OCI-LY7 (cell line): ENCODE data around the gene MYH8. TPM values are rescaled to one million over a fixed set of nuclear protein-coding genes. Genes with fewer than 3 reads are reported as not detected.

Source experiments
- BruUV-seq: library from RNA; stranded (reverse); fragments of 400-500 nt; replicated peaks from 2 replicates; lab custom pipeline; 2021; lab: Mats Ljungman, UMichigan
- CTCF ChIA-PET: fragments of 300-600 bp; sonication (Branson Sonifier 250); formaldehyde crosslinking; loops from one replicate; lab custom pipeline; 2022; ENCODE audit warnings: antibody characterized with exemption; ENCODE audit not compliant: unreplicated experiment; lab: Charles Lee
- POLR2A ChIA-PET: fragments of 300-600 bp; sonication (Branson Sonifier 250); formaldehyde crosslinking; loops from one replicate; lab custom pipeline; 2022; ENCODE audit warnings: antibody characterized with exemption; lab: Charles Lee
- DNase-seq: peaks from one replicate; pipeline ENCODE4 v3.0.0-alpha.2; 2015; ENCODE audit warnings: low spot score
- H2AFZ ChIP-seq: fragments of 200-600 bp; sonication (generic), shearing (Covaris generic); 2 replicates; pipeline ENCODE4 v1.6.1; 2014; ENCODE audit warnings: mild to moderate bottlenecking, antibody characterized with exemption, low read length, moderate library complexity
- H3K27ac ChIP-seq: fragments of 200-600 bp; sonication (generic); 2 replicates; pipeline ENCODE4 v1.5.1; 2014; ENCODE audit warnings: mixed run types, low read depth, mild to moderate bottlenecking, moderate library complexity, low read length, inconsistent platforms; ENCODE audit not compliant: poor library complexity, severe bottlenecking
- H3K36me3 ChIP-seq: fragments of 200-600 bp; sonication (generic); 2 replicates; pipeline ENCODE4 v1.6.1; 2014; ENCODE audit warnings: mild to moderate bottlenecking, antibody characterized with exemption, low read length, moderate library complexity, mixed read lengths; ENCODE audit not compliant: insufficient read depth
- H3K4me1 ChIP-seq: fragments of 200-600 bp; sonication (generic); 2 replicates; pipeline ENCODE4 v1.5.1; 2014; ENCODE audit warnings: mild to moderate bottlenecking, low read length; ENCODE audit not compliant: insufficient read depth, poor library complexity, severe bottlenecking
- H3K4me2 ChIP-seq: fragments of 200-600 bp; sonication (generic); 2 replicates; pipeline ENCODE4 v1.6.1; 2014; ENCODE audit warnings: mild to moderate bottlenecking, low read length
- H3K4me3 ChIP-seq: fragments of 200-600 bp; sonication (generic); 2 replicates; pipeline ENCODE4 v1.5.1; 2014; ENCODE audit warnings: mild to moderate bottlenecking, low read depth, low read length; ENCODE audit not compliant: poor library complexity, severe bottlenecking
- H3K79me2 ChIP-seq: fragments of 200-600 bp; sonication (generic); 2 replicates; pipeline ENCODE4 v1.6.1; 2016; ENCODE audit warnings: low read depth, mild to moderate bottlenecking, low read length, moderate library complexity, mixed read lengths; ENCODE audit not compliant: insufficient read depth
- H3K9me2 ChIP-seq: fragments of 200-600 bp; sonication (generic); 2 replicates; pipeline ENCODE4 v1.6.1; 2016; ENCODE audit warnings: mild to moderate bottlenecking, low read length, mixed read lengths; ENCODE audit not compliant: insufficient read depth
- H3K9me3 ChIP-seq: fragments of 200-600 bp; sonication (generic); 2 replicates; pipeline ENCODE4 v1.6.1; 2014; ENCODE audit warnings: mild to moderate bottlenecking, mixed run types, low read length, mixed read lengths
- H4K20me1 ChIP-seq: fragments of 200-600 bp; sonication (generic); 2 replicates; pipeline ENCODE4 v1.6.1; 2014; ENCODE audit warnings: mild to moderate bottlenecking, antibody characterized with exemption, low read length, moderate library complexity, mixed read lengths; ENCODE audit not compliant: insufficient read depth
- CTCF ChIP-seq: fragments of 200-600 bp; sonication (generic); conservative IDR thresholded peaks from 2 replicates; pipeline ENCODE4 v1.5.1; 2014; ENCODE audit warnings: mild to moderate bottlenecking, antibody characterized with exemption, low read length, moderate library complexity, mixed read lengths
- EZH2phosphoT487 ChIP-seq: fragments of 200-600 bp; sonication (generic); IDR thresholded peaks from 2 replicates; pipeline ENCODE4 v1.6.1; 2018; ENCODE audit warnings: low read depth, borderline replicate concordance, mild to moderate bottlenecking, mixed run types, antibody characterized with exemption, low read length, moderate library complexity, mixed read lengths
- intact Hi-C: fragments of 100-400 bp; cut with micrococcal nuclease; formaldehyde crosslinking; loops from one replicate; pipeline ENCODE4 v1.10.0; 2022; ENCODE audit not compliant: unreplicated experiment
- total RNA-seq, 2 experiments: library from RNA; depleted of rRNA in 1 of 2; stranded (reverse); fragments of >200 nt in 1 of 2; shearing (Covaris generic) in 1 of 2; gene quantifications; 2 replicates each; pipeline ENCODE4 v1.2.3, GENCODE V29; 2014 to 2022

MYH8 gene
- total RNA-seq, 2 experiments from 2014 or later = not detected

- BruUV-seq = no TSS peak
- Histone ChIP-seq H3K9me2 (no peaks in the 10 kb centered on the region), H3K4me3 (no peak overlapping the region), H2AFZ (no peak overlapping the region), H3K4me2 (no peak overlapping the region), H4K20me1 (no peaks in the 10 kb centered on the region), H3K27ac (no peak overlapping the region), H3K36me3 (no peaks in the 10 kb centered on the region), H3K79me2 (no peaks in the 10 kb centered on the region), H3K4me1 (no peaks in the 10 kb centered on the region), H3K9me3 (no peaks in the 10 kb centered on the region)
- POLR2A ChIA-PET = interaction anchor here (0.6 kb wide), 1 partner anchor 539 kb away, joined by 4 read pairs; no protein-coding TSS in a partner anchor
- TF ChIP-seq CTCF (no peak), EZH2phosphoT487 (no peak)
- intact Hi-C loops = no loop called here
- CTCF ChIA-PET = no interaction called here
- no peak for DNase-seq
Observed at GRCh38 chr17:10460062-10460461, 38.3 kb upstream of the MYH8 start.

- intact Hi-C loops = no loop called here
- CTCF ChIA-PET = no interaction called here
- no TSS peak for BruUV-seq
Observed at GRCh38 chr17:10458701-10459100, 37.0 kb upstream of the MYH8 start.

More at GRCh38 chr17:10458701-10459100, 37.0 kb upstream of the MYH8 start:
- no peak overlapping the region for H2AFZ ChIP-seq
- TF ChIP-seq CTCF (no peak), EZH2phosphoT487 (no peak)
- H3K79me2 ChIP-seq = no peaks in the 10 kb centered on the region
- H3K4me1 ChIP-seq = no peaks in the 10 kb centered on the region
- H3K27ac ChIP-seq = no peak overlapping the region
- DNase-seq = no peak
- no peaks in the 10 kb centered on the region for H3K36me3 ChIP-seq
- no peak overlapping the region for H3K4me2 ChIP-seq
- no peak overlapping the region for H3K4me3 ChIP-seq
- POLR2A ChIA-PET = no interaction called here
- no peaks in the 10 kb centered on the region for H4K20me1 ChIP-seq
- H3K9me3 ChIP-seq = no peaks in the 10 kb centered on the region
- no peaks in the 10 kb centered on the region for H3K9me2 ChIP-seq
